ENCODE data around the gene SORCS1. TPM values are rescaled to one million over a fixed set of nuclear protein-coding genes. Genes with fewer than 3 reads are reported as not detected.

SORCS1 gene
- total and polyA plus RNA-seq, 2 of the 8 experiments (the other 6 are each of a cell fraction or from before 2014, with no cell fraction given) = 4.1 to 4.6 TPM

DNA sequence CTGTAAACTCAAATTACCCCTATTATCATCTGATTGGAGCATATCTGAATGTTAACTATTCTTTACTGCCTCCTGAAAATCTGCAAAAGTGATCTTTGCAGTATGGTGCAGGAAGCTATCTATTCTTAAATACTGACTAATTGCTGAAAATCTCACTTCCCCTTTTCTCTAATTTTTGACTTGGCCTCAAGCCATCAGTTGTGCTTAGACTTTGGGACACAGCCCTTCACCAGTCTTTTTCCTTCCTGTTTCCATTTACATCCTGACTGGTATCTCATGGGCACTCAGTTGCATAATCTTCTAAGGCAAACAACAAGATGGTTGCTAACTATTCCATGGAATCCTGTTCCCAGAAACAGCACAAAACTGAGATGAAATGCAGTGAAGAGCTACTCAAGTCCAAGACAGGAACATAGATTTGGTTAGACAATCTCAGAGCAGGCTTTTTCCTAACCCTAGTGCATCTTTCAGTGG is 228.5 kb downstream of the SORCS1 start:
- Histone ChIP-seq H3K56ac (replicated peaks; ENCODE audit: insufficient read length, low read depth, low read length) (no peak overlapping the region), H3K9ac (replicated peaks in 1 of 4; ENCODE audit: extremely low read depth in 1 of 4, low read depth in 3 of 4, low read length in 3 of 4) (no peak overlapping the region), H3K23me2 (ENCODE audit: low read depth, low read length) (no peaks in the 10 kb centered on the region), H3K4ac (replicated peaks; ENCODE audit: insufficient read length, low read depth, low read length) (no peak overlapping the region), H2BK120ac (replicated peaks; ENCODE audit: low read depth, low read length) (no peak overlapping the region), H3K4me2 (ENCODE audit: insufficient read depth in 1 of 2, low read depth in 2 of 2, low read length in 2 of 2) (no peak overlapping the region), H3K14ac (ENCODE audit: insufficient read length) (no peak overlapping the region), H3K23ac (ENCODE audit: insufficient read length) (no peak overlapping the region), H3K79me2 (ENCODE audit: control insufficient read depth in 1 of 2, insufficient read depth in 2 of 2, low read length in 2 of 2) (no peaks in the 10 kb centered on the region), H2AFZ (ENCODE audit: low read length) (no peak overlapping the region), H3K4me3 (ENCODE audit: extremely low read depth in 1 of 4, insufficient read depth in 2 of 4, low read depth in 3 of 4, low read length in 4 of 4) (no peak overlapping the region), H2AK5ac (ENCODE audit: low read depth, low read length) (no peak overlapping the region), H2BK12ac (ENCODE audit: low read depth, low read length) (no peak overlapping the region), H4K20me1 (replicated peaks in 1 of 2; ENCODE audit: control insufficient read depth in 1 of 2, insufficient read depth in 2 of 2, low read length in 2 of 2) (no peaks in the 10 kb centered on the region), H2BK15ac (ENCODE audit: low read length) (no peak overlapping the region), H3K27me3 (replicated peaks in 1 of 4; ENCODE audit: control insufficient read depth in 3 of 4, extremely low read depth in 1 of 4, insufficient read depth in 3 of 4, low read length in 3 of 4) (peaks cover 0 to 4% (median 0%) of the 10 kb centered on the region in 4 experiments; a peak in 2 of 7 replicates), H3K4me1 (replicated peaks in 1 of 4; ENCODE audit: control insufficient read depth in 3 of 4, insufficient read depth in 4 of 4, low read length in 3 of 4) (no peaks in the 10 kb centered on the region), H4K8ac (ENCODE audit: extremely low read depth, insufficient read depth, low read length) (no peak overlapping the region), H2BK5ac (ENCODE audit: low read depth, low read length) (no peak overlapping the region), H2BK20ac (ENCODE audit: low read length) (no peak overlapping the region), H3K36me3 (ENCODE audit: control insufficient read depth in 2 of 4, insufficient read depth in 4 of 4, low read length in 3 of 4) (no peaks in the 10 kb centered on the region), H4K5ac (ENCODE audit: insufficient read length, low read depth, low read length) (no peak overlapping the region), H3K9me3 (ENCODE audit: insufficient read depth in 2 of 2, low read depth in 1 of 2, low read length in 1 of 2) (no peaks in the 10 kb centered on the region), H3K79me1 (ENCODE audit: low read depth, low read length) (no peaks in the 10 kb centered on the region), H3K18ac (ENCODE audit: extremely low read depth, low read length) (no peak overlapping the region), H3K27ac (ENCODE audit: low read depth, low read length) (no peak overlapping the region), H4K91ac (replicated peaks; ENCODE audit: insufficient read length, low read length) (no peak overlapping the region)
- TF ChIP-seq MAFK (IDR thresholded peaks at IDR 0.05; ENCODE audit: low read depth, low read length) = no peak
- TF ChIP-seq CBX8 (IDR thresholded peaks at IDR 0.05; ENCODE audit: borderline replicate concordance, low read depth, low read length) = no peak
- TF ChIP-seq CEBPB (IDR thresholded peaks at IDR 0.05; ENCODE audit: low read depth, low read length) = no peak
- no peak for TF ChIP-seq CBX5 (IDR thresholded peaks at IDR 0.05; ENCODE audit: low read depth, low read length)
- TF ChIP-seq BACH1 (IDR thresholded peaks at IDR 0.05; ENCODE audit: low read length) = no peak
- TF ChIP-seq, protein P1, sequence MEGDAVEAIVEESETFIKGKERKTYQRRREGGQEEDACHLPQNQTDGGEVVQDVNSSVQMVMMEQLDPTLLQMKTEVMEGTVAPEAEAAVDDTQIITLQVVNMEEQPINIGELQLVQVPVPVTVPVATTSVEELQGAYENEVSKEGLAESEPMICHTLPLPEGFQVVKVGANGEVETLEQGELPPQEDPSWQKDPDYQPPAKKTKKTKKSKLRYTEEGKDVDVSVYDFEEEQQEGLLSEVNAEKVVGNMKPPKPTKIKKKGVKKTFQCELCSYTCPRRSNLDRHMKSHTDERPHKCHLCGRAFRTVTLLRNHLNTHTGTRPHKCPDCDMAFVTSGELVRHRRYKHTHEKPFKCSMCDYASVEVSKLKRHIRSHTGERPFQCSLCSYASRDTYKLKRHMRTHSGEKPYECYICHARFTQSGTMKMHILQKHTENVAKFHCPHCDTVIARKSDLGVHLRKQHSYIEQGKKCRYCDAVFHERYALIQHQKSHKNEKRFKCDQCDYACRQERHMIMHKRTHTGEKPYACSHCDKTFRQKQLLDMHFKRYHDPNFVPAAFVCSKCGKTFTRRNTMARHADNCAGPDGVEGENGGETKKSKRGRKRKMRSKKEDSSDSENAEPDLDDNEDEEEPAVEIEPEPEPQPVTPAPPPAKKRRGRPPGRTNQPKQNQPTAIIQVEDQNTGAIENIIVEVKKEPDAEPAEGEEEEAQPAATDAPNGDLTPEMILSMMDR (IDR thresholded peaks at IDR 0.05; ENCODE audit: control extremely low read depth in 1 of 3, insufficient read depth in 1 of 3, low read depth in 1 of 3, low read length in 3 of 3) = no peak
- no peak for TF ChIP-seq GABPA (IDR thresholded peaks at IDR 0.05; ENCODE audit: borderline replicate concordance, insufficient read depth, low read length)
- no peak for TF ChIP-seq HDAC6 (IDR thresholded peaks at IDR 0.05; ENCODE audit: low read depth, low read length)
- TF ChIP-seq JUN (IDR thresholded peaks at IDR 0.05; ENCODE audit: low read depth, low read length) = no peak
- TF ChIP-seq TBP (IDR thresholded peaks at IDR 0.05; ENCODE audit: low read depth, low read length) = no peak
- TF ChIP-seq CREB1 (IDR thresholded peaks at IDR 0.05) = no peak
- no peak for TF ChIP-seq SP4 (IDR thresholded peaks at IDR 0.05; ENCODE audit: low read length)
- TF ChIP-seq CHD1 (IDR thresholded peaks at IDR 0.05; ENCODE audit: low read depth, low read length) = no peak
- TF ChIP-seq BCL11A (IDR thresholded peaks at IDR 0.05; ENCODE audit: low read depth in 2 of 2, low read length in 2 of 2) = no peak
- CTCF ChIA-PET (ENCODE audit: partially characterized antibody) = interaction anchor here (0.7 to 1.0 kb wide), 2 partner anchors 20 to 60 kb away, joined by 3 read pairs; no protein-coding TSS in a partner anchor
- POLR2A ChIA-PET (ENCODE audit: partially characterized antibody) = no interaction called here
- no peak for DNase-seq (ENCODE audit: low read depth in 1 of 2, low spot score in 2 of 2)
- FAIRE-seq = no peak
